Neural cell (in vitro differentiated cells): ENCODE results near the gene ENO2. TPM values are rescaled to one million over a fixed set of nuclear protein-coding genes. Genes with fewer than 3 reads are reported as not detected.

Experiments used
- H2AFZ ChIP-seq: fragments of 200-600, 300-800 bp; sonication (generic), shearing (Covaris generic); 2 replicates; pipeline ENCODE4 v1.6.0; 2014; ENCODE audit warnings: low read depth, mild to moderate bottlenecking, antibody characterized with exemption, low read length, moderate library complexity
- H3F3A ChIP-seq: fragments of 200-600 bp; shearing (Covaris generic); 2 replicates; pipeline ENCODE4 v1.6.1; 2016; ENCODE audit warnings: mild to moderate bottlenecking, moderate library complexity, mixed read lengths, antibody characterized with exemption, low read length; ENCODE audit not compliant: insufficient read depth, poor library complexity, severe bottlenecking
- H3K27ac ChIP-seq: fragments of 200-600, 300-800 bp; sonication (generic), shearing (Covaris generic); 2 replicates; pipeline ENCODE4 v1.5.1; 2014; ENCODE audit warnings: mild to moderate bottlenecking, low read length, moderate library complexity
- H3K27me3 ChIP-seq: fragments of 300-800, 200-600 bp; sonication (generic), shearing (Covaris generic); 2 replicates; pipeline ENCODE4 v1.6.0; 2014; ENCODE audit warnings: mild to moderate bottlenecking, low read depth, low read length, moderate library complexity; ENCODE audit not compliant: insufficient read depth
- H3K36me3 ChIP-seq: fragments of 300-800, 200-600 bp; sonication (generic), shearing (Covaris generic); 2 replicates; pipeline ENCODE4 v1.5.1; 2014; ENCODE audit warnings: mild to moderate bottlenecking, antibody characterized with exemption, low read length, moderate library complexity; ENCODE audit not compliant: insufficient read depth
- H3K4me2 ChIP-seq: fragments of 300-800, 200-600 bp; sonication (generic), shearing (Covaris generic); 2 replicates; pipeline ENCODE4 v1.6.0; 2014; ENCODE audit warnings: mild to moderate bottlenecking, low read length
- H3K4me3 ChIP-seq: fragments of 300-800, 200-600 bp; sonication (generic), shearing (Covaris generic); 2 replicates; pipeline ENCODE4 v1.5.1; 2014; ENCODE audit warnings: mild to moderate bottlenecking, low read length, moderate library complexity
- H3K79me2 ChIP-seq: fragments of 200-600 bp; shearing (Covaris generic); replicated peaks from 2 replicates; pipeline ENCODE4 v1.6.0; 2014; ENCODE audit warnings: mild to moderate bottlenecking, low read length, moderate library complexity; ENCODE audit not compliant: insufficient read depth
- H3K9ac ChIP-seq: fragments of 300-800, 200-600 bp; sonication (generic), shearing (Covaris generic); 2 replicates; pipeline ENCODE4 v1.6.1; 2016; ENCODE audit warnings: mild to moderate bottlenecking, low read length, mixed read lengths
- H3K9me2 ChIP-seq: fragments of 200-600 bp; shearing (Covaris generic); 2 replicates; pipeline ENCODE4 v1.6.1; 2016; ENCODE audit warnings: mild to moderate bottlenecking, low read length, mixed read lengths; ENCODE audit not compliant: insufficient read depth
- H3K9me3 ChIP-seq: fragments of 200-600, 300-800 bp; sonication (generic), shearing (Covaris generic); 2 replicates; pipeline ENCODE4 v1.6.1; 2016; ENCODE audit warnings: mild to moderate bottlenecking, mixed run types, low read length, moderate library complexity, mixed read lengths
- H4K20me1 ChIP-seq: fragments of 200-600 bp; shearing (Covaris generic); 2 replicates; pipeline ENCODE4 v1.6.1; 2016; ENCODE audit warnings: mild to moderate bottlenecking, mixed run types; ENCODE audit not compliant: insufficient read depth
- CTCF ChIP-seq: fragments of 450-650 bp; IDR thresholded peaks from 2 replicates; pipeline ENCODE4 v1.5.1; 2014; ENCODE audit warnings: antibody characterized with exemption, mild to moderate bottlenecking, moderate library complexity; ENCODE audit not compliant: poor library complexity, severe bottlenecking
- EP300 ChIP-seq: fragments of 450-650 bp; conservative IDR thresholded peaks from 2 replicates; pipeline ENCODE4 v1.6.1; 2014; ENCODE audit warnings: antibody characterized with exemption, mild to moderate bottlenecking, moderate library complexity; ENCODE audit not compliant: poor library complexity, severe bottlenecking
- EZH2 ChIP-seq: fragments of 200-600, 300-800 bp; shearing (Covaris generic), sonication (generic); IDR thresholded peaks from 2 replicates; pipeline ENCODE4 v1.6.1; 2014; ENCODE audit warnings: antibody characterized with exemption, low read length, borderline replicate concordance, mild to moderate bottlenecking; ENCODE audit not compliant: insufficient read depth, poor library complexity, severe bottlenecking
- MXI1 ChIP-seq: fragments of 450-650 bp; conservative IDR thresholded peaks from 2 replicates; pipeline ENCODE4 v1.6.1; 2014; ENCODE audit warnings: antibody characterized with exemption, mild to moderate bottlenecking; ENCODE audit not compliant: poor library complexity, severe bottlenecking
- POLR2AphosphoS5 ChIP-seq: IDR thresholded peaks from 2 replicates; pipeline ENCODE4 v1.6.1; 2012
- RAD21 ChIP-seq: fragments of 450-650 bp; conservative IDR thresholded peaks from 2 replicates; pipeline ENCODE4 v1.6.1; 2014; ENCODE audit warnings: antibody characterized with exemption, mild to moderate bottlenecking, moderate library complexity
- REST ChIP-seq: IDR thresholded peaks from 2 replicates; pipeline ENCODE4 v1.6.1; 2012; ENCODE audit warnings: borderline replicate concordance
- SMC3 ChIP-seq: fragments of 450-650 bp; conservative IDR thresholded peaks from 2 replicates; pipeline ENCODE4 v1.6.1; 2014; ENCODE audit warnings: antibody characterized with exemption, mild to moderate bottlenecking, moderate library complexity; ENCODE audit not compliant: poor library complexity
- TAF1 ChIP-seq: IDR thresholded peaks from 2 replicates; pipeline ENCODE4 v1.6.1; 2012; ENCODE audit warnings: low read depth
- polyA plus RNA-seq: library from polyadenylated mRNA; depleted of rRNA; stranded (reverse); fragments of >200 nt; gene quantifications from 2 replicates; pipeline ENCODE4 v1.2.3, GENCODE V29; 2014

The ENO2 gene
- polyA plus RNA-seq, 1 donor from 2014 or later = 193 TPM

GRCh38 chr12:6948873-6949594, 34.7 kb downstream of the ENO2 start:
- H3K4me2 ChIP-seq = no peak overlapping the region
- H2AFZ ChIP-seq = no peak overlapping the region
- no peak overlapping the region for H3K9ac ChIP-seq
- H4K20me1 ChIP-seq = no peaks in the 10 kb centered on the region
- no peak overlapping the region for H3K4me3 ChIP-seq
- no peak for TF ChIP-seq REST
- no peak for TF ChIP-seq POLR2AphosphoS5
- TF ChIP-seq EP300 = no peak
- no peak for TF ChIP-seq EZH2
- no peak for TF ChIP-seq MXI1
- TF ChIP-seq RAD21 = no peak
- no peak for TF ChIP-seq TAF1
- TF ChIP-seq CTCF = no peak
- TF ChIP-seq SMC3 = no peak
- no peaks in the 10 kb centered on the region for H3K27me3 ChIP-seq
- H3K27ac ChIP-seq = no peak overlapping the region
- no peaks in the 10 kb centered on the region for H3K79me2 ChIP-seq
- no peaks in the 10 kb centered on the region for H3F3A ChIP-seq
- no peaks in the 10 kb centered on the region for H3K36me3 ChIP-seq
- H3K9me2 ChIP-seq = no peaks in the 10 kb centered on the region
- H3K9me3 ChIP-seq = no peaks in the 10 kb centered on the region

GRCh38 chr12:6950401-6950801, 36.0 kb downstream of the ENO2 start:
- no peaks in the 10 kb centered on the region for H3K9me3 ChIP-seq
- no peaks in the 10 kb centered on the region for H3K79me2 ChIP-seq
- no peaks in the 10 kb centered on the region for H3K36me3 ChIP-seq
- no peaks in the 10 kb centered on the region for H3K27me3 ChIP-seq
- H2AFZ ChIP-seq = no peak overlapping the region
- H3K27ac ChIP-seq = no peak overlapping the region
- no peaks in the 10 kb centered on the region for H4K20me1 ChIP-seq
- H3K9me2 ChIP-seq = no peaks in the 10 kb centered on the region
- no peak overlapping the region for H3K4me2 ChIP-seq
- no peak overlapping the region for H3K9ac ChIP-seq
- H3K4me3 ChIP-seq = no peak overlapping the region
- no peak for TF ChIP-seq EP300
- no peak for TF ChIP-seq REST
- no peak for TF ChIP-seq TAF1
- TF ChIP-seq EZH2 = no peak
- TF ChIP-seq POLR2AphosphoS5 = no peak
- no peak for TF ChIP-seq SMC3
- no peak for TF ChIP-seq MXI1
- TF ChIP-seq RAD21 = no peak
- TF ChIP-seq CTCF = no peak
- H3F3A ChIP-seq = no peaks in the 10 kb centered on the region
